HG03342 (cell line): Measurements from ENCODE around the gene PSORS1C2.
"Not testable (repeated sequence)": the region's sequence is repeated elsewhere in the genome, so short reads cannot be mapped to it uniquely, and the experiment has no call there.

ENCODE experiments used
- ATAC-seq: cut with Tn5 transposase; IDR thresholded peaks from one replicate; pipeline ENCODE4 v1.9.1; 2021; ENCODE audit warnings: mild to moderate bottlenecking, moderate library complexity; ENCODE audit not compliant: unreplicated experiment

The PSORS1C2 gene

DNA sequence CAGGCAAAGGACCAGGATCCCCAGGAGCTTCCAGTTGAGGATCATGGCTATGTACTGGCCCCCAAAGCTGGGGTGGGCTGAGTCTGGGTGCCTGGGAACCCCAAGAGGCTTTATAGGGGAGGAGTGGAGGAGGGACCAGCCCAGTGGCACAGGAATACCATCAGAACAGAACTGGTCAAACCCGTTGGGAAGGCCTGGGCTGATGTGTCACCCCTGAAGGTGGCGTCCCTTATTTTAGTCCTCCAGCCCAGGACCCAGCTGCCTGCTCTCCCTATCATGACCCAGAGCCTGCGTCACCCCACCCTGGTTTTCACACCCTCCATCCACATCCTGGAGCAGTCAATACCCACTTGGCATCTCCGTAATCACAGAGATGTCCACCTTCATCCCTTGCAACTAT lies at the start of gene PSORS1C2:
PSORS1C2 (minus strand) TSS at position 85 of the 400 bp plus-strand sequence; CDS start at position 45, 40 bp downstream.
- no peak for ATAC-seq

DNA sequence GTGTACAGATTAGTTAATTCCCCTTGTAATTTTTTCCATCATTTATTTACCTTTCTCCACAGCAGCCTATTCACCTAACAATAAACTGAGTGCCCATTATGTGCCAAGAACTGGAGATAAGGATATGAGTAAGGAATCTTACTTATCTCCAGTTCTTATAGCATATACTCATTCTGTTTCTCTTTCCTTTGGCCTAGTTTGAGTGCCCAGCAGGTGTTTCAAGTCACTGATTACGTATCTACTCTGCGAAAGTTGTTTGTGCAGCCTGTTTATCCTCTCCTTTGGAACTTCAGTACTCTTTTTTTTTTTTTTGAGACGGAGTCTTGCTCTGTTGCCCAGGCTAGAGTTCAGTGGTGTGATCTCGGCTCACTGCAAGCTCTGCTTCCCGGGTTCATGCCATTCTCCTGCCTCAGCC lies 48.9 kb upstream of the PSORS1C2 start:
- no peak for ATAC-seq

DNA sequence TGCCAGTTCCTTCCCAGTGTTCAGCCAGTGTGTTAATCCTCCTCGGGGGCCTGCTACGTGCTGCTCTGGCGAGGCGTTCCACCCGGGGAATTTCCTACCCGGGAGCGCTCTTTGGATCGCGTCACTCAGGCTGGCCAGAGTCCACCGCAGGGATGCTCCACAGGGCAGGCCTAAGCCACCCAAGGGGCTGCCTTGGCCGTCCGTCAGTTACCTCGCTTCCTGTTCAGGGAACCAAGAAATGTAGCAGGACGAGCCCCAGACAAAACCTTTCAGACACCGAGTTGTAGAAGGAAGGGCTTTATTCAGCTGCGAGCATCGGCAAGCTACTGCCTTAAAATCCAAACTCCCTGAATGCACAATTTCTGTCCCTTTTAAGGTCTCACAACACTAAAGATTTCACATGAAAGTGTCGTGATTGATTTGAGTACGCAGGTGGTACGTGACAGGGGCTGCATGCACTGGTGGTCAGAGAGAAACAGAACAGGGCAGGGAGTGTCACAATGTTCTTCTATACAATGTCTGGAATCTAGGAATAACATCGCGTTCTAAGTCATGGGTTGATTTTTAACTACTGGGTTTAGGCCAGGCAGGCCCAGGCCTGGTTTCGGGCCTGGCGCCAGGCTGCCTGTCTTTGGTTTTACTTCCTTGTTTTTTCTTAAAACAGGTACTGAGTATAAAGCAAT lies 47.3 kb upstream of the PSORS1C2 start:
- ATAC-seq, result no peak

DNA sequence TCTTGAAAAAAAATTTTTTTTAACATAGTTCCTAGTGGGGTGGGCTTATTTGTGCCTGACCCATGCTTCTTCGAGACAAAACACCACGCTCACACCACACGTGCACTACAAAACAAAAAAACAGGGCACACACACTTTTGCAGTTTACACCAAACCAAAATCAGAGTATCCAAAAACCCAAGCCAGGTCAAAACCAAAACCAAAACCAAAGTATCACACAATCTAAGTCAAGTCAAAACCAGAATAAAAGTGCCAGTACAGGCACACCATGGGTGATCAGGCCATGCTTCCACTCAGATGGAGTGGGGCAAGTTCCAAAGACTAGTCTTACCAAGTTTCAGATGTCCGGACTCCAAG lies 46.8 kb upstream of the PSORS1C2 start:
- ATAC-seq, result not testable (repeated sequence)

DNA sequence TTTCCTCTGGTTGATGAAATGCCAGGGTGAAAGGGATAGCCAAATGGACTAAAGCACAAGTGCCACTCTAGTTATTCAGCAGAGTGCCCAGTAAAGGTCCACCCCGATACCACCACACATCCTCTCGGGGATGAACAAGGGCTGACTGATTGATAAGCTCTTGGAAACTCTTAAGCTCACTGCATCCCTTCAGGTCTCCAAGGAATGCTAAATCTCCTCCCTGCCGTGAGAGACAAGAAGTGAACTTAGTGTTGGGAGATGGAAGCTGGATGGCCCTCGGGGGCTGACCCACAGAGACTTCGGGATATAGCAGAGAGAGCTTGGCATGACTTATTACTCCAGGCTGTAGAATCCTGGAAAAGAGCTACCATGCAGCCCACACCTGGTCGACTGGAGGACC lies 45.0 kb upstream of the PSORS1C2 start:
- not testable (repeated sequence) for ATAC-seq

DNA sequence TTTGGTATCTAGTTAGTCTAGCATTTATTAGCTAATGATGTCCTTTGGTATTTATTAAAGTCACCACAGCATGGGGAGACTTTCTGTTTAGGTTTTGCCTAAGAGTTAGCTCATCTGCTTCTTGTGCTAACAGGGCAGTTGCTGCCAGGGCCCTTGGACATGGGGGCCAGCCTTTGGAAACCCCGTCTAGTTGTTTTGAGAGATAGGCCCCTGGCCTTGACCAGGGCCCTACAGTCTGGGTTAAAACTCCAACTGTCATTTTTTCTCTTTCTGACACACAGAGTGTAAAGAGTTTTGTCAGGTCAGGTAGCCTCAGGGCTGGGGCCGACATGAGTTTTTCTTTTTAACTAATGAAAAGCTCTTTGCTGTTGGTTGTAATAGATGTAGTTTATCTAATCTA lies 44.4 kb upstream of the PSORS1C2 start:
- not testable (repeated sequence) for ATAC-seq

DNA sequence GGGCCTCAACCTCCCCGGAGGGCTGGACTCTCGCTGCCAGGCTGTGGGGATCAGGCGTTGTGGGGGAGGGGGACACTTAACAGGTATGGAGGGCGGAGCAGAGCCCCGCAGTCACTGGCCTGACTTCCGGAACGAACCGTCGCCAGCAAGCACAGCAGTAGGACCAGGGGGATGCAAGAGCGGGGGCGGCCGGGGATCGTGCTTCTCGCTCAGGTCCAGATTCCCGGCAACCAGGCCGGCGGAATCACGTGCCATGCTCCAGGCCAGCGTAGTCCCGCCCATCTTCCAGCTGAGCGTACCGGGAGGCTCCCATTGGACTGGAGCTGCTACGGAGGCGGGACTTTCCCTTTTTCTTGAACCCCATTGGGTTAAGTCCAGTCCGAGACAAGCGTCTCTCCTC lies 41.6 kb upstream of the PSORS1C2 start:
- no peak for ATAC-seq

DNA sequence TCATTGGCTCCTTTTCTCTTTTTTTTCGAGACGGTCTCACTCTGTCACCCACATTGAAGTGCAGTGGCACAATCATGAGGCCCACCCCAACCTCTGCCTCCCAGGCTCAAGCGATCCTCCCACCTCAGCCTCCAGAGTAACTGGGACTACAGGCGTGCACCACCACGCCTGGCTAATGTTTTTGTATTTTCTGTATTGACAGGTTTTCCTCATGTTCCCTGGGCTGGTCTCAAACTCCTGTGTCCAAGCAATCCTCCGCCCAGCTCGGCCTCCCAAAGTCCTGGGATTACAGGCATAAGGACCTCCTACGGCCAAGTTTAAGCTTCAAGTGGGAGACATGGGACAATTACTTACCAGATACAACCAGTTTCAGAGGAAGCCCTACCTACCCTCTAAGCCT lies 41.0 kb upstream of the PSORS1C2 start:
- no peak for ATAC-seq

DNA sequence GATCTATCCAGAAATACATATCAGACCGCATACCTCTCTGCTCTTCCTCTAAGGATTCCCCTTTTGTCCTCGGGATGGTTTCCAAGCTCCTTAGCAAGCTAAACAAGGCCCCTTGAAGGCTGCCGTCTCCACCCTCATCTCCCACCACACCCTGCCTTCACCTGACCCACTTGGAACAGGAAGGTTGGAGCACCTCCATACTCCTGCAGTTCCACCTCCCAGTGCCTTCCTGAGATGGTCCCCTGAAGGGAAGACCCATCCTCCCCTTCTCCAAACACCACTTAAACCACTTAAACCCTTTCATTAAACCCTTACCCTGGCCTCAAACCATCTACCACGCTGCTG lies 40.1 kb upstream of the PSORS1C2 start:
- ATAC-seq, result no peak

DNA sequence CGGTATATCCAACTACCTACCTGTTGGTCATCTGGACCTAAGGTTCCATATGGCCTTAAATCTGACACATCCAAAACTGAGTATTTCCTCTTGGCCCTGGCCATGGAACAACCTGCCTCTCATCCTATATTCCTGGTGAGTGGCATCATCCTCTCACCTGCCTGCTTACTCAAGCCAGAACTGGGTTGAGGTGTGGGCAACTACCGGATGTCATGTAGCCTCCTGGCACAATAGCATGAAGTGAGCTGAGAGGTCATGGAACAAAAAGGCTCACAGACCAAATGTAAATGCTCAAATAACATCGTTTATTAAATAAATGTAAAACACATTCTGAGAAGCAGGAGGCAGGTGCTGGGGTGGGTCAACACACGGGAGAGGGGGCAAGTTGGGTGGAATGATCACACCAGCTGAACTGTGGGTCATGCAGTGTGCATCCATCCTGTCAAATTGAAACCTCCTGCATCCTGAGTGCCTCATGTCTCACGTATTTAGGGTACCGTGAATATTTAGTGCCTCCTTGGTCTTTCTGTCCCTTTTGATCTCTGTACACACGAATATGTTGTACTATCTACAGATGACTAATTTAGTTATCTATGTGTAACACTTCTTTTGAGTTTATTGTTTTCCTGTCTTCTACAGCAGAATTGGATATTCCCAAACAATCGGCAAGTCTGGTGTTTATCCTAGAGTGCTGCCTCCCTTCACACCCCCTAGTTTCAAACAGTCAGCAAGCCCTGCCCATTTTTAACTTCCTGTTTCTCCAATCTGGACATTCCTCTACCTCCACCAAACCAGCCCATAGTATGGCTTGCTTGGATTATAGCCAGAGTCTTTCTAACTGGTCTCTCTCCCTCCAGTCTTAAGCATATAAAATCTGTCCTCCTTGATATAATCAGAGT lies 39.5 kb upstream of the PSORS1C2 start:
- no peak for ATAC-seq

DNA sequence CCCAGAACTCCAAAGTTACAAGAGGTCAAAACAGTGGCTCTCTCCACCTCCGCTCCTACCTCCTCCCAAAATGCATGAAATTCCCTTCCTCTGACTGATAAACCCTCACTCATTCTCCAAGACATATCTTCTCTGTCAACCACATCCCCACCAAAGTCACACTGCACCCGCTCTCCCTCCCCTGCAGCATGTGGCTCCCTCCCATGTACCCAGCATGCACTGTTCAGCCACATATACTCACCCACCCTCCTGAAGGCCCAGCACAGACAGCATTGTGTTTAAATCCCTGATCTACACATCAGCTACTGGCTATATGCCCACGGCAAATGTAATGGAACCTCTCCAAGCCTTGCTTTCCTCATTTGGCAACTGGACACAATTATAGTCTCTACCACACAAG lies 37.1 kb upstream of the PSORS1C2 start:
- ATAC-seq, result no peak

DNA sequence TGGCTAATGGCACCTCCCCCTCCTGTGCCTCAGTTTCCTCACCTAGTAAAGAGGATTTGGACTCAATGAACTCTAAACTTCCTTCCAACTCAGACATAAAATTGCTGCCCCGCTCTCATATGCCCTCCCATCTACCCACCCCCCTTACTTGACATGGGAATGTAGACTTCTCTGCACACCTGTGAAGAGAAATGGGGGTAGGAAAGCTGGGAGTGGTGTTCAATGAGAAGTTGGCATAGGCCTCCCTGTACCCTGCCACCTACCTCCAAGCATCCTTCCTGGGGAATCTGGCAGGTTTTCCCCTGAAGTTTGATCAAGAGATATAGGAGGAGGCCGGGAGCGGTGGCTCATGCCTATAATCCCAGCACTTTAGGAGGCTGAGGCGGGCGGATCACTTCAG lies 35.5 kb upstream of the PSORS1C2 start:
- no peak for ATAC-seq

DNA sequence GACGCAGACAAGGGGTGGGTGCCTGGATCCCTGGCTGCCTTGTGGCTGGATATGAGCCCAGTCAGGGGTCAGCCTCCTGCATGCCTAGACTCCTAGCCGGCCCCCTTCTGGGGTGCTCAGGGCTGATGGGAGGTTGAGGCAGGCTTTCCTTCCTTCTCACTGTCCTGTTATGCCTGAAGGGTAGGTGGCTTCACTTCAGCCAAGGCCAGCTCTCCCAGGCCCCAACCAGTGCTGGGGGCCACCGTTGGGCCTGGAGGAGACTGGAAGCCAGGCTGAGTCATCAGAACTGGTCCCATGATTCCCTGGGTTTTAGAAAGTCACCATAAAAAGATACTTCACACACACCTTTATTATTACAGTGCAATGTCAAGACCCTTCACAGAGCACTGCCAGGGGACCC lies 34.5 kb upstream of the PSORS1C2 start:
- ATAC-seq, result no peak

DNA sequence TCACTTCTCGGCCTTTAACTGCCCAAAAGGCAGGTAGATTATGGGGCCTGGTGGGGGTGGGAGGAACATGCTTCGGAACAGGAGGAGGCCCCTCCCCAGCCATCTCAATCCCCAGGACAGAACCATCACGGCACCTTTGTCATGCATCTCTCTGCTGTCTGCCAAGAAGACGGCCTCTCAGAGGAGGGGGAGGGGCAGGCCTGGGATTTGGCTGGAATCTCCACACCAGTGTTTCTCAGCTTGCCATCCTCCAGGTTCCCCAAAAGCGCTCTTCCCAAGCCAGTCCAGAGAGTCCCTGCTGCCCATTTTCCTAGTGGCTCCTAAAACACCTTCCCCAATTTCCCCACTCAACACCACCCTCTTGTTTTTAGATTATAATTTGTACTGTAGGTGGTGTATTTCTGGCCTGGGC lies 34.1 kb upstream of the PSORS1C2 start:
- no peak for ATAC-seq

DNA sequence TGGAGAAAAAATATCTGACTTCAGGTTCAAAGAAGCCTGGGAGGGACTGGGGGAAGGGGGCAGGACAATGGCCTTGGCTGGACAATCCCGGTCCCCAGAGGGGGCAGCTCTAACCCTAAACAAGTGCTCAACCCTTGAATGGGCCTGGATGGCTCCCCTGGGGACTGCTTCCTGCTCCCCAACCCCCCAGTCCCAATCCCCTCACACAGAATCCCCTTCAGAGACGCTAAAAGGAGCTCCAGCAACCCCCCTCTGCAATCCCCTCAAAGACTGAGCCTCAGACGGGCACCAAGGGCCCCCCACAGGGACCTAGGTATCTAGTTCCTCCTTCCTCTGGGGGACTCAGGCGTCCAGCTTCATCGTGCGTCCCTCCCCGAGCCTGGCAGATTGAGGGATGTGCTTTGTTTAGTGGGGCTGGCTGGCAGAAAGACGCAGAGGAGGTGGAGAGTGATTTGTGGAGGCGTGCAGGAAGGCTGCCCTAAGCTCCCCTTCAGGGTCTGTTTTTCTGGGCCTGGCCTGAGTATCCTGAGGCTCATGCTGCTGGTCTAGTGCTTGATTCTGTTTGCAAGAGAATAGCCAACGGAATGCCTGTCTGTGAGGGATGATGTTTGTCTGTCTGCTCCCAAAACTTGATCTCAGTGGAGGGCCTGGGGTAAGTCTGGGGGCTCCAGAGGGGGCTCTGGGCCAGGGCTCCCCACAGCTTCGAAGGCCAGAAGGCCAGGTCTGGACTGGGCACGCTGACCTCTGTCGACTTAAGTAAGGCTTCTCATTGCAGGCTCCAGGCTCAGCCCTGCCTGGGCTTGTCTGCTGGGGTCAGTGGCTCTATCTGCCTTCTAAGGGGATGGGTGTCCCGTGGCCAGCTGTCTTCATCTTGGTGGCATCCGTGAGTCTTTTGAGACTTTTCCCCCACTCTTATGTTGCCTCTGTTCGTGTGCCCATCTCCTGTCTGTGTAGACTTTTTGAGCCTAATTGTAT lies 33.4 kb upstream of the PSORS1C2 start:
- no peak for ATAC-seq

DNA sequence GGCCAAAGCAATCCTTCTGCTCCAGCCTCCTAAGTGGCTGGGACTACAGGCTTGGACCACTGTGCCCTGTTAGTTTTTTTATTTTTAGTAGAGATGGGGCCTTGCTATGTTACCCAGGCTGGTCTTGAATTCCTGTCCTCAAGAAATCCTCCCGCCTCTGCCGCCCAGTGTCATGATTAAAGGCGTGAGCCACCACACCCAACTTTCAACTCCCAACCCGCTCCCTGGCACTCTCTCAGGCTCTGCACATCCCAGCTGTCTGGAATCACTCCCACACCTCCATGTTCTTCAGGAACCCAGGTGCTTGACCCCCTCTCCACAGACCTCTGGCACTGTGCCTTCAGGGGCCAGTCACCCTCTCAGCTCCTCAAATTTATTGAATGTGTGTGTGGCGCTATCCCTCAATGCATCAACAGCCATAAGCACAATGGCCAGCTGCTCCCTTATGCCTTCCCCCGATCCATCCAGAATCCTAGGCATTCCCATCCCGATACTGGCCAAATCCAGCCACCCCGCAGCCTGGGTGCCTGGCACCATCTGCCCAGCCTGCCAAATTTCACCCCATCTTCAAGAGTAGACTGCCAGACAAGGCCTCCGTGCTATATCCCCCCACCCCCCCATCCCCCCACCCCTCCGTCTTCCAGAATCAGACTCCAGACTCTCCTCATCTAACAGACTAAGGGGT lies 32.3 kb upstream of the PSORS1C2 start:
- no peak for ATAC-seq

DNA sequence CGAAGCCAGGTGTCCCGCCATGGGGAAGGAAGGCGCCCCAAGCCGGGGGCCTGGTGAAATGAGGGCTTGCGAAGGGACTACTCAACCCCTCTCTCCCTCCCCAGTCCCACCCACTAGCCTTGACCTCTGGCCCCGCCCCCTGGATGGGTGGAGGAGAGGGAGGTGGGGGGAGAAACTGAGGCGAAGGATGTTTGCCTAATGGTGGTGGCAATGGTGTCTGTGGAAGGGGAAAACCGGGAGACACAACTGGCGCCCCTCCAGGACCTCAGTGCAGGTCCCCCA lies 31.7 kb upstream of the PSORS1C2 start, which contains the start of gene POU5F1:
POU5F1 (minus strand) TSS at position 83 of the 282 bp plus-strand sequence; CDS start at position 21, 62 bp downstream.
- ATAC-seq, result no peak

DNA sequence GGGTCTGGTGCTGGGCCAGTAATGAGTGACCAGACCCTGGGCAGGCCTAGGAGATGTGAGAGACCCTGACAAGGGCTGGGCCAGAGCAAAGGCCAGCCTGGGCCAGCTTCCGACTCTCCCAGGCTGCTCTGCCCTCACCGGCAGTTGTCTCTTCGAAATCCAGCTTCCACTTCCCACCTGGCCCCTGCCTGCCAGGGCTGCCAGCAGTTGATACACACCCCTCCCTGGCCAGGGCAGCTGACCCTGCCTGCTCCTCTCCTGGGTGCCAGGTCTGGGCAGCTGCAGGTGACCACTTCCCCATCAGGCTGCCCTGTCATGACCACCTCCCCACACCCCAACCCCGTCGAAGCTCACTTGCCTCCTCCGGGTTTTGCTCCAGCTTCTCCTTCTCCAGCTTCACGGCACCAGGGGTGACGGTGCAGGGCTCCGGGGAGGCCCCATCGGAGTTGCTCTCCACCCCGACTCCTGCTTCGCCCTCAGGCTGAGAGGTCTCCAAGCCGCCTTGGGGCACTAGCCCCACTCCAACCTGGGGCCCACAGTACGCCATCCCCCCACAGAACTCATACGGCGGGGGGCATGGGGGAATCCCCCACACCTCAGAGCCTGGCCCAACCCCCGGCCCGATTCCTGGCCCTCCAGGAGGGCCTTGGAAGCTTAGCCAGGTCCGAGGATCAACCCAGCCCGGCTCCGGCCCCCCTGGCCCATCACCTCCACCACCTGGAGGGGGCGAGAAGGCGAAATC lies 31.2 kb upstream of the PSORS1C2 start:
- not testable (repeated sequence) for ATAC-seq

DNA sequence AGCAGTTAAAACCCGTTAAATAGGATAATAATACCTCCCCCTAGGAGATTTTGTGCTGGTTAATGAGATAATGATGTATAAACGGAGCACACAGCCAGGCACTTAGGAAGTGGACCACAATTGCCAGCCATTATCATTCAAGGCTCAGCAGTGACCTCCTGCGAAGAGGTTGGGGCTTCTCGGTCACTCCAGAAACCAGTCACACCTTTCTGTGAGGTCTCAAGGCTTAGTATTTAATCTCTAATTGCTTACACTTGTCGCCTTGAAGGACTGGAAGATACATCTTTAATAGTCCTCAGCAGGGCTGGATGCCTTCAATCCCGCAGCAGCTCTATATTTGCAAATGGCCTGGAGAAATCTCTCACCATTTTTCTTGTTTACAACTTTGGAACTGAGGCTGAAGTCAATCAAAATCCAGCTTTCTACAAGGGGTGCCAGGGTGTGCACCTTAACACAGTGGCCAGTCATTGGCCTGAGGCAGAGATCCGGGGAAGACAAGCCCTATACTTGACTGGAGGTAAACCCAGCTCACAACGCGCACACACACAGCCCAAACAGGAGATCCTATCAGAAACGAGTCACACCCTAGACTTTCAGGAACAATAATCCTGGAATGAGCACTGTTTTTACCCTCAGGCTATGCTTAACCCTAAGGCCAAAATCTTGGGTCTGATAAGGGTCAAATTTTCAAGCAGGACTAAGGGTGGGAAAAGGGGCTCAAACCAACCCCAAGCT lies 30.4 kb upstream of the PSORS1C2 start:
- ATAC-seq, result no peak
